Measurements from ENCODE around the gene NPDC1.

Gene NPDC1

DNA sequence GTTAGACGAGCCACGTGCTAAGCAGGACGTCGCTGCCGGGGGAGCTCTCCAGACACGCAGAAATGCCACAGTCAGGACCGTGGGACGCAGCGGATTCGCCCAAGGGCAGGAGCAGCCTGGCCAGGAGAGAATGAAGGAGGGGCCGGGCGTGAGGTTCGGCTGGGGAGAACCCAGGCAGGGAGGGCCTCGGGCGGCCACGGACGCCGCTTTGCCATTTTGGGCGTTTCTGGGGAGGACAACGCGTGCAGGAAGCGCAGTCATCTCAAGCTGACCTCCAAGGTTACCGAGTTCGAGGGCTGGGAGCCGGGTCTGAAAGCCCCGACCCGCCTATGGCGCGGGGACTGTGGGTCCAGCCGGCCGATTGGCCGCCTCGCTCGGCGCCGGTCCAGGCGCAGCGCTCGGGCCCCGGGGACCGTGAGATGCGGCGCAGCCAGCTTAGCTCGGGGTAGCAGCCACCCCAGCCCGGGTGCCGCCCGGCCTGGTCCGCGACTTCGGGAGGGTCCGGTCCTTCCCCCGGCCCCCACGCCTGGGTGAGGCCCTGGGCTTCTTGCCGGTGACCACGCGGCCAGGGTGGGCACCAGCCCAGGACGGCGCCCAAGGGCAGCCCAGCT lies 40.0 kb upstream of the NPDC1 start:
- H3K36me3 ChIP-seq, result peaks cover 15% of the 10 kb centered on the region
- peak overlapping the region; percentile 82 to 92 for H3K4me3 ChIP-seq (ENCODE audit: low read depth in 1 of 2, low read length in 1 of 2)
- no peak for TF ChIP-seq CTCF (IDR thresholded peaks at IDR 0.05)
- H3K4me1 ChIP-seq (ENCODE audit: control insufficient read depth in 1 of 2, insufficient read depth in 1 of 2, low read depth in 1 of 2, low read length in 1 of 2), result peaks cover 25 to 27% of the 10 kb centered on the region in 2 experiments
- no peaks in the 10 kb centered on the region for H3K9me3 ChIP-seq
- H3K27me3 ChIP-seq, result peaks cover 4% of the 10 kb centered on the region
- peak overlapping the region; percentile 94 for H3K27ac ChIP-seq

- Histone ChIP-seq H3K27me3 (peaks cover 13% of the 10 kb centered on the region), H3K4me1 (ENCODE audit: control insufficient read depth in 1 of 2, insufficient read depth in 1 of 2, low read depth in 1 of 2, low read length in 1 of 2) (peaks cover 25 to 27% of the 10 kb centered on the region in 2 experiments), H3K4me3 (ENCODE audit: low read depth in 1 of 2, low read length in 1 of 2) (no peak overlapping the region), H3K9me3 (no peaks in the 10 kb centered on the region), H3K36me3 (peaks cover 8% of the 10 kb centered on the region), H3K27ac (no peak overlapping the region)
- TF ChIP-seq CTCF (IDR thresholded peaks at IDR 0.05), result no peak
Measured at GRCh38 chr9:137084526-137084925, 38.5 kb upstream of the NPDC1 start.

DNA sequence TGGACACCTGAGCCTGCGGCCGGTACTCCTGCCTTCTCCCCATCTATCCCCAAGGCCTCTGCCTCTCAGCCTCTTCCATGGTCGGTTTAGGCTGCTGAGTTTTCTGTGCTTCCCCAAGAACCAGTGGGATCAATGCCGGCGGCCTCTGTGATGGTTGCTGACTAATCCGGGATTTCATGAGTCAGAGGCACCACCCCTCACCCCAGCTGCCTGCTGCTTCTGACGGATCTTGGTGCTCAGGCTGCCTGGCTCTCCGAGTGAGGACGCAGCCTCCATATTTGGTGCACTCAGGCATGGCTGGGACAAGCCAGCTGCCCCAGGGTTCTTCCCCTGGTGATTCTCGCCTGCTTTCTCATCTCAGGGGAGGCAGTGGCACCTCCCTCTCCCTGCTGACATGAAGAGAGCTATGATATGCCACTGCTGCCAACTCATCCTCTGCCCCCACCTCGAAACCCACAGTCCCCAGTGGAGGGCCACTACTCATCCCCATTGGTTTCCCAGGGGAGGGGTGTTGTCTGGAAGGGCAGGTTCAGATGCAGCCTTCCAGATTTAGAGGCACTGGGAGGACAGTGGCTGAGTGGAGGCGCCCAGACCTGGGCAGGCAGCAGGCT lies 37.5 kb upstream of the NPDC1 start:
- Histone ChIP-seq H3K36me3 (no peaks in the 10 kb centered on the region), H3K4me3 (ENCODE audit: low read depth in 1 of 2, low read length in 1 of 2) (no peak overlapping the region), H3K4me1 (ENCODE audit: control insufficient read depth in 1 of 2, insufficient read depth in 1 of 2, low read depth in 1 of 2, low read length in 1 of 2) (peaks cover 25 to 27% of the 10 kb centered on the region in 2 experiments), H3K27ac (no peak overlapping the region), H3K9me3 (no peaks in the 10 kb centered on the region), H3K27me3 (peaks cover 23% of the 10 kb centered on the region)
- no peak for TF ChIP-seq CTCF (IDR thresholded peaks at IDR 0.05)

DNA sequence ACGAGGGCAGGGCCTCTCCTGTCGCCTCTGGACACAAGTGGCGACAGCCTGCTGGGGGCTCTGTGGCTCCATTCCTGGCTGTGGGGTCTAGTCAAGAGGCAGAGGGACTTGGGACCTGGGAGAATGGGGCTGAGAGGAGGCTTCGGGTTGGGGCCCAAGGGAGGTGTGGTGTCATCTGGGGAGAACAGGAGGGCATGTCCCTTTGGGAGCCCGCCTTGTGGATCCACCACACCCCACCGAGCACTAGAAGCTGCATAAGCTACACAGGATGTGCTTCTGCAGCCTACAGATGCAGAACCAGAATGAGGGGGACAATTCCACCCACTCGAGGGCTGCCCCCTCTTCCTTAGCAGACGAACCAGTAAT lies 36.9 kb upstream of the NPDC1 start:
- no peak for TF ChIP-seq CTCF (IDR thresholded peaks at IDR 0.05)
- H3K4me1 ChIP-seq (ENCODE audit: control insufficient read depth in 1 of 2, insufficient read depth in 1 of 2, low read depth in 1 of 2, low read length in 1 of 2), result peaks cover 24 to 28% of the 10 kb centered on the region in 2 experiments
- H3K9me3 ChIP-seq, result no peaks in the 10 kb centered on the region
- no peak overlapping the region for H3K4me3 ChIP-seq (ENCODE audit: low read depth in 1 of 2, low read length in 1 of 2)
- H3K36me3 ChIP-seq, result no peaks in the 10 kb centered on the region
- H3K27me3 ChIP-seq, result peaks cover 29% of the 10 kb centered on the region
- no peak overlapping the region for H3K27ac ChIP-seq

DNA sequence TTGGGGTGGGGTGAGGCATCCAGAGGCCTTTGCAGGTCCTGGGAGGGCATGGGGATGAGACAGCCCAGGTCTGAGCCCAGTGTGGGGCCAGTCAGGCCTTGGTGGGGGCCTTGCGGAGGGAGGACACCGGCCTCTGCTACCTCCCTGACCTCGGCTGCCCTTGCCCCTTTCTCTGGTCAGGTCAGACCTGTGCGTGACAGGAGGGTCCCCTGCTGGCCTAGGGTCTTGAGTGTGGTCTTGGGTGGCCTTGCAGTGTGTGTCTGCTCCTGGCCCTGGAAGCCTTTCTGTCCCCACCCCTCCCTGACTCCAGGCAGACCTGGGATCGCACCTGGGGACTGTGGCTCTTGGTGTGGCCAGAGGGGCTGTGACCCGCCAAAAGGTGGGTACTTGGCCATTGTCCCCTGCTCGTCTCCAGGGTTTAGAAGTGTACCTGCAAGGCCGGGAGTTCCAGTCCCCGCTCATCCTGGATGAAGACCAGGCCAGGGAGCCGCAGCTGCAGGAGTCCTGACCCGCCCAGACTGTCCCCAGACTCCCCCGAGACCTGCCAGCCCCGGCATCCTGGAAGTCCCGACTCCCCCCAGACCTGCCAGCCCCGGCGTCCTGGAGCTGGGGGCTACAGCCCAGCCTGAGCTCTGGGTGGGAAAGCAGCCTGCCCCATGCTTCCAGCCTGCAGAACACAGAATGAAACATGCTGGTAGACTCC lies 36.4 kb upstream of the NPDC1 start:
- no peaks in the 10 kb centered on the region for H3K36me3 ChIP-seq
- H3K4me3 ChIP-seq (ENCODE audit: low read depth in 1 of 2, low read length in 1 of 2), result no peak overlapping the region
- H3K9me3 ChIP-seq, result no peaks in the 10 kb centered on the region
- H3K27ac ChIP-seq, result no peak overlapping the region
- H3K27me3 ChIP-seq, result peaks cover 34% of the 10 kb centered on the region
- peaks cover 19 to 28% of the 10 kb centered on the region in 2 experiments for H3K4me1 ChIP-seq (ENCODE audit: control insufficient read depth in 1 of 2, insufficient read depth in 1 of 2, low read depth in 1 of 2, low read length in 1 of 2)
- no peak for TF ChIP-seq CTCF (IDR thresholded peaks at IDR 0.05)
